ENCODE measurements around the gene LIPE.
A peak's percentile ranks its signal among the peaks of the same experiment; 100 is the strongest.
"Not testable (repeated sequence)": the region's sequence is repeated elsewhere in the genome, so short reads cannot be mapped to it uniquely, and the experiment has no call there.

Gene LIPE

GRCh38 chr19:42427313-42427712 is at the start of gene LIPE:
Gene LIPE, minus strand, starts transcription at chr19:42427388. Its CDS starts 239 bp downstream, at chr19:42427149.
- DNase-seq = no peak

GRCh38 chr19:42475366-42475765 is 48.2 kb upstream of the LIPE start:
- DNase-seq = no peak

- no peak for DNase-seq
Measured at GRCh38 chr19:42474743-42475142, 47.6 kb upstream of the LIPE start.

- no peak for DNase-seq
Measured at GRCh38 chr19:42473686-42474085, 46.5 kb upstream of the LIPE start.

- DNase-seq = no peak
Measured at GRCh38 chr19:42472402-42473147, 45.4 kb upstream of the LIPE start.

GRCh38 chr19:42471554-42472249 is 44.5 kb upstream of the LIPE start:
- DNase-seq = no peak

- no peak for DNase-seq
Measured at GRCh38 chr19:42469311-42470235, 42.4 kb upstream of the LIPE start.

GRCh38 chr19:42468273-42468796 is 41.1 kb upstream of the LIPE start:
- DNase-seq = no peak

GRCh38 chr19:42467183-42467760 is 40.1 kb upstream of the LIPE start:
- no peak for DNase-seq

- no peak for DNase-seq
Measured at GRCh38 chr19:42466521-42467182, 39.5 kb upstream of the LIPE start.

- no peak for DNase-seq
Measured at GRCh38 chr19:42465827-42466280, 38.7 kb upstream of the LIPE start.

GRCh38 chr19:42461700-42462324 is 34.6 kb upstream of the LIPE start:
- no peak for DNase-seq

- DNase-seq = not testable (repeated sequence)
Measured at GRCh38 chr19:42461231-42461630, 34.0 kb upstream of the LIPE start.

- DNase-seq = no peak
Measured at GRCh38 chr19:42459926-42460325, 32.7 kb upstream of the LIPE start.

GRCh38 chr19:42455621-42456081 is 28.5 kb upstream of the LIPE start:
- no peak for DNase-seq

- DNase-seq = no peak
Measured at GRCh38 chr19:42455086-42455485, 27.9 kb upstream of the LIPE start.

- no peak for DNase-seq
Measured at GRCh38 chr19:42452590-42452989, 25.4 kb upstream of the LIPE start.

GRCh38 chr19:42450314-42450934 is 23.2 kb upstream of the LIPE start:
- DNase-seq = peak; percentile 61

GRCh38 chr19:42448306-42448705 is 21.1 kb upstream of the LIPE start:
- not testable (repeated sequence) for DNase-seq

GRCh38 chr19:42445948-42446347 is 18.8 kb upstream of the LIPE start:
- DNase-seq = no peak

GRCh38 chr19:42443944-42444398 is 16.8 kb upstream of the LIPE start:
- no peak for DNase-seq

Measured in activated CD4-positive, alpha-beta T cell treated with anti-CD3 and anti-CD28 coated beads for 1 hour (primary cell).